Right lobe of liver (tissue), 6 donors: ENCODE results near the gene PAX4. TPM values are rescaled to one million over a fixed set of nuclear protein-coding genes. Genes with fewer than 3 reads are reported as not detected.

Experiments
- ATAC-seq, 4 donors: fragments of 200-7000 bp; cut with Tn5 transposase; one replicate each; pipeline ENCODE4 v1.9.1; 2020; ENCODE audit warnings: mild to moderate bottlenecking in 4 of 4, moderate library complexity in 4 of 4
- DNase-seq, 3 donors: peaks; one replicate each; pipeline ENCODE4 v3.0.0-alpha.2; 2020
- H3K27ac ChIP-seq, 3 donors: fragments of 200-600 bp; one replicate each; pipeline ENCODE4 v1.8.0; 2022
- H3K27me3 ChIP-seq, 2 donors: fragments of 200-600 bp; one replicate each; pipeline ENCODE4 v1.8.0; 2022
- H3K36me3 ChIP-seq, 4 donors: fragments of 200-600 bp; sonication (generic) in 1 of 4; one replicate each; pipeline versions ENCODE4 v1.5.1 to v1.8.0; 2017 to 2022; ENCODE audit warnings: control low read depth in 1 of 4
- H3K4me1 ChIP-seq, 4 donors: fragments of 200-600 bp; sonication (generic) in 1 of 4; one replicate each; pipeline versions ENCODE4 v1.5.1 to v1.8.0; 2017 to 2022; ENCODE audit warnings: control low read depth in 1 of 4
- H3K4me3 ChIP-seq, 3 donors: fragments of 200-600 bp; one replicate each; pipeline ENCODE4 v1.8.0; 2022
- H3K9me3 ChIP-seq, 4 donors: fragments of 200-600 bp; sonication (generic) in 1 of 4; one replicate each; pipeline versions ENCODE4 v1.5.1 to v1.8.0; 2017 to 2022; ENCODE audit warnings: control low read depth in 1 of 4
- CTCF ChIP-seq, 4 donors: fragments of 200-600 bp in 3 of 4; fragments of 450-650 bp in 1 of 4; IDR thresholded peaks; one replicate each; pipeline versions ENCODE4 v1.5.1 to v1.8.0; 2016 to 2022; ENCODE audit warnings: antibody characterized with exemption in 4 of 4, mild to moderate bottlenecking in 2 of 4
- POLR2A ChIP-seq: fragments of 450-650 bp; IDR thresholded peaks from one replicate; pipeline ENCODE4 v1.6.1; 2017; ENCODE audit warnings: antibody characterized with exemption, mild to moderate bottlenecking
- WGBS: methylation state at CpG from one replicate; pipeline ENCODE4 v1.1.6; 2018; ENCODE audit warnings: low coverage, low lambda C conversion rate; ENCODE audit not compliant: insufficient coverage; ENCODE audit errors: missing lambda C conversion rate; 5-methylcytosine and 5-hydroxymethylcytosine counted together
- intact Hi-C, 2 donors: fragments of 100-400 bp; cut with DNase I; formaldehyde crosslinking; loops; one replicate each; pipeline versions ENCODE4 v1.11.2 to v1.14.1; 2022
- total RNA-seq, 6 experiments: library from RNA; depleted of rRNA in 2 of 6; stranded (reverse); fragments of >200 nt in 2 of 6; fragmentation: NEBNext Ultra II Directional in 3 of 6; extraction: Animal tissue kit (Norgen Biotek cat#: 25700) in 3 of 6; gene quantifications; one replicate each; pipeline versions ENCODE4 v1.1.0 to v1.2.4, GENCODE V29; 2016 to 2023
- donor health status: DM: no; HTN: yes; CAD: no.
- donor health status: DM: no; HTN: no; CAD: no.
- donor health status: DM: no; HTN: no; CAD: no.
- donor health status: DM: no; HTN: yes; CAD: no.
- donor health status: DM: no; HTN: yes; CAD: no.

The PAX4 gene
- total RNA-seq, 6 experiments from 2014 or later: not detected

GRCh38 chr7:127586346-127586745 lies 31.6 kb downstream of the PAX4 start:
- no peaks in the 10 kb centered on the region for H3K9me3 ChIP-seq
- no peak overlapping the region for H3K27ac ChIP-seq
- no peak overlapping the region for H3K4me3 ChIP-seq
- ATAC-seq (no peak), DNase-seq (no peak)
- TF ChIP-seq POLR2A (no peak), CTCF (IDR thresholded peaks at IDR 0.05) (no peak)
- 93% methylated on average over 2 of the region's 2 CpGs for WGBS
- H3K4me1 ChIP-seq: peaks cover 0 to 46% (median 25%) of the 10 kb centered on the region in 4 donors
- no peaks in the 10 kb centered on the region for H3K27me3 ChIP-seq
- intact Hi-C loops: no loop called here
- H3K36me3 ChIP-seq: peaks cover 0 to 27% (median 3%) of the 10 kb centered on the region in 4 donors

DNA sequence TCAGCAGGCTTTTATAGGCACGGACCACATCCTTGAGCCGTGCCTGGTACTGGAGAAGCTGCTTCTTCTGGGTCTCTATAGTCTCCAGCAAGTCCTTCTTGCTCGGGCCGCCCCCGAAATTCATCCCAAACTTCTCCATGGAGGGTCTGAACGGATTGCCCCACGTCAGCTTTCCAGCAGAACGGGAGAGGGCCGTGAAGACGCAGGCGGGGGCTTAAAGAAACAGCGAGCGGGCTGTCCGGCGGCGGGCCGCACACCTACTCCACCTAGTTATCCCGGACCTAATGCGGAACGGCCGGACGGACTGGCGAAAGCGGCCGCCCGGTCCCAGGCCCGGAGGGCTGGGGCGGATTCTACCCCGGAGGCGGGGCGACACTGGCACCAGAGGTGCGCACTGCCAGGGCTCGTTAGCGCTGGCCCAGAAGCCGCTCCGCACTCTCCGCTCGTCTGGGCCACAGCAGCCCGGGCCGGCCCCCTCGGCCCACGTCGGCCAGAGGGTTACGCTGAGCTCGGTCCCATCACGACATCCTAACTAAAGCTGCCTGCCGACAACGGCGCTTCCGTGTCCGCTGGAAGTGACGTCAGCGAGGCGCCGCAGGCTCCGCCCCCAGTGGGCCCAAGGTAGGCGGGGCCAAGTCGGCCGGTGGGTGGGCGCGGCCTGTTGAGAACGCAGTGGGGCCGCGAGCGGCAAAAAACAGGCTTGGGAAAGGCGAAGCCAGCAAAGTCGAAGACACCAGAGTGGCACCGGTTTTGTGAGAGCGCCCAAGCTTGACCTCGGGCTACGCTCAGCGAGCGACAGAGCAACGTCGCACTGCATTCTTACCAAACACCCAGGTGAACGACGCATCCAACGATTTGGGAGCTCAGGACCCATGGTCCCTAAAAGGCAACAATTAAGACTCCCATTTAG lies 32.6 kb downstream of the PAX4 start, which contains the start of gene GCC1:
TSS of gene GCC1 (minus strand) at position 553 of the 910 bp plus-strand sequence. CDS start at position 139, 414 bp downstream.
- Histone ChIP-seq H3K27me3 (no peaks in the 10 kb centered on the region), H3K27ac (peak within 1 kb of the TSS; percentile 61 to 82 (median 81)), H3K4me3 (peak within 1 kb of the TSS; percentile 84 to 90 (median 90)), H3K36me3 (peaks cover 0 to 16% (median 0%) of the 10 kb centered on the region in 4 donors), H3K4me1 (peaks cover 0 to 56% (median 30%) of the 10 kb centered on the region in 4 donors), H3K9me3 (no peaks in the 10 kb centered on the region)
- TF ChIP-seq CTCF (IDR thresholded peaks at IDR 0.05) (no peak), POLR2A (peak; percentile 85)
- peak; percentile 93 to 94 (median 94) for DNase-seq
- 6% methylated on average over 29 of the region's 78 CpGs for WGBS
- intact Hi-C loops: no loop called here
- ATAC-seq: peak; percentile 76 to 84 (median 78)

DNA sequence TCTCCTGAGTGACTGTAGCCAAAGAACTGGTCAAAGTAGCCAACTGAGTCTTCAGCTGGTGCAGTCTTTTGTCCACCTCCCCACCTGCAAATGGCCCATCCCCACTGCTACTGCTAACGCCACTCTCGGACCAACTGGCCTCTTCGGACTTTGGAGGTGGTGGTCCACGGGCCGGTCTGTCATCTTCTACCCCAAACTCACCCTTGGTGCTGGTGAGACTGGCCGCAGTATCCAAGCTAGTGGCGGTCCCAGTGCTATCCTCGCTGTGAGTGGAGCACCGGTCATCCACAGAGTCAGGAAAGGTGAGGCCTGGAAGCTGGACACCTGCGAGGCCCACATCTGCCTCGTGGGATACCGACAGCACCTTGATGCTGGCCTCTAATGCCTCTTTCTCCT lies 33.3 kb downstream of the PAX4 start:
- Histone ChIP-seq H3K4me1 (peaks cover 0 to 57% (median 32%) of the 10 kb centered on the region in 4 donors), H3K27ac (peak overlapping the region in 2 of 3 donors; percentile 61 to 82), H3K9me3 (no peaks in the 10 kb centered on the region), H3K36me3 (peaks cover 0 to 10% (median 0%) of the 10 kb centered on the region in 4 donors), H3K4me3 (peak overlapping the region; percentile 84 to 90 (median 90)), H3K27me3 (no peaks in the 10 kb centered on the region)
- DNase-seq (no peak), ATAC-seq (no peak)
- 35% methylated on average over 9 of the region's 12 CpGs for WGBS
- TF ChIP-seq POLR2A (no peak), CTCF (IDR thresholded peaks at IDR 0.05) (no peak)
- intact Hi-C loops: no loop called here

GRCh38 chr7:127582361-127582760 lies 35.6 kb downstream of the PAX4 start:
- peak overlapping the region in 2 of 3 donors; percentile 22 to 49 for H3K27ac ChIP-seq

More at GRCh38 chr7:127582361-127582760, 35.6 kb downstream of the PAX4 start:
- WGBS: 29% methylated on average over 5 of the region's 14 CpGs
- DNase-seq: peak; percentile 86 to 93 (median 92)
- TF ChIP-seq CTCF (IDR thresholded peaks at IDR 0.05): no peak
- Histone ChIP-seq H3K9me3 (no peaks in the 10 kb centered on the region), H3K27me3 (no peaks in the 10 kb centered on the region), H3K36me3 (peaks cover 0 to 9% (median 0%) of the 10 kb centered on the region in 4 donors), H3K4me1 (peaks cover 0 to 49% (median 27%) of the 10 kb centered on the region in 4 donors), H3K4me3 (peak overlapping the region in 1 of 3 donors; percentile 6)
- peak; percentile 63 to 74 (median 70) for ATAC-seq
- intact Hi-C loops: no loop called here
